Heart left ventricle (tissue), 16 donors: ENCODE data around the gene GARIN6. TPM values are rescaled to one million over a fixed set of nuclear protein-coding genes. Genes with fewer than 3 reads are reported as not detected.

Source experiments
- ATAC-seq, 4 donors: fragments of 200-7000 bp; cut with Tn5 transposase; one replicate each; pipeline ENCODE4 v1.9.1; 2020 to 2022; ENCODE audit warnings: moderate library complexity in 4 of 4, mild to moderate bottlenecking in 3 of 4, moderate number of reproducible peaks in 1 of 4
- DNase-seq, 5 donors: peaks; one replicate each; pipeline ENCODE4 v3.0.0-alpha.2; 2020
- H3K27ac ChIP-seq, 12 donors: fragments of 200-600 bp; sonication (generic) in 4 of 12; one replicate each; pipeline versions ENCODE4 v1.5.0 to v1.8.0; 2016 to 2022; ENCODE audit warnings: mild to moderate bottlenecking in 2 of 12
- H3K27me3 ChIP-seq, 9 donors: fragments of 200-600 bp; sonication (generic) in 2 of 9; one replicate each; pipeline versions ENCODE4 v1.5.1 to v1.8.0; 2016 to 2022; ENCODE audit warnings: mild to moderate bottlenecking in 3 of 9
- H3K36me3 ChIP-seq, 9 donors: fragments of 200-600 bp; sonication (generic) in 2 of 9; one replicate each; pipeline versions ENCODE4 v1.5.0 to v1.8.0; 2018 to 2022; ENCODE audit warnings: mild to moderate bottlenecking in 2 of 9
- H3K4me1 ChIP-seq, 12 donors: fragments of 200-600 bp; sonication (generic) in 4 of 12; one replicate each; pipeline versions ENCODE4 v1.5.0 to v1.8.0; 2016 to 2022; ENCODE audit warnings: mild to moderate bottlenecking in 3 of 12
- H3K4me3 ChIP-seq, 12 donors: fragments of 200-600 bp; sonication (generic) in 4 of 12; one replicate each; pipeline versions ENCODE4 v1.5.0 to v1.8.0; 2017 to 2022; ENCODE audit warnings: mild to moderate bottlenecking in 9 of 12, moderate library complexity in 4 of 12
- H3K9me3 ChIP-seq, 12 donors: fragments of 200-600 bp; sonication (generic) in 4 of 12; one replicate each; pipeline versions ENCODE4 v1.5.0 to v1.8.0; 2016 to 2022; ENCODE audit warnings: mild to moderate bottlenecking in 1 of 12
- POLR2A ChIP-seq, 2 donors: fragments of 450-650 bp; IDR thresholded peaks; one replicate each; pipeline ENCODE4 v1.6.1; 2017; ENCODE audit warnings: antibody characterized with exemption in 2 of 2, mild to moderate bottlenecking in 2 of 2, moderate library complexity in 2 of 2
- WGBS, 4 donors: extraction: QIAGEN DNeasy Blood & Tissue Kit in 2 of 4; methylation state at CpG; one replicate each; pipeline versions ENCODE4 v1.1.5 to v1.1.7; 2013 to 2018; 5-methylcytosine and 5-hydroxymethylcytosine counted together
- intact Hi-C, 10 donors: fragments of 100-400 bp; cut with DNase I; formaldehyde crosslinking; loops; one replicate each; pipeline versions ENCODE4 v1.11.1 to v1.14.2; 2022
- polyA plus RNA-seq, 2 donors: library from polyadenylated mRNA; stranded (reverse); fragments of 200-250 nt; gene quantifications; one replicate each; pipeline ENCODE4 v1.2.3, GENCODE V29; 2013
- total RNA-seq, 9 donors: library from RNA; depleted of rRNA in 2 of 9; stranded (reverse); fragments of >200 nt in 2 of 9; fragmentation: NEBNext Ultra II Directional in 3 of 9; extraction: Animal tissue kit (Norgen Biotek cat#: 25700) in 3 of 9; gene quantifications; one replicate each; pipeline versions ENCODE4 v1.1.0 to v1.2.4, GENCODE V29; 2016 to 2023
- TF ChIP-seq, protein P1 (sequence below), 12 donors: fragments of 200-600 bp; sonication (generic) in 4 of 12; IDR thresholded peaks; one replicate each; pipeline versions ENCODE4 v1.5.0 to v1.8.0; 2018 to 2022; ENCODE audit warnings: antibody characterized with exemption in 12 of 12, mild to moderate bottlenecking in 5 of 12
- donor health status: ischemic (EF 13 %, LVEDD 7.1; RV severe dilation, severe dysfunction).
- donor health status: healthy with polysubstance abuse.
- donor health status: DM: no; HTN: yes; CAD: no.
- donor health status: DM: no; HTN: no; CAD: no.
- donor health status: ischemic (EF 25% LVEDD 6.9; RV normal size, moderate dysfunction).
- donor health status: ischemic (EF 25% LVEDD 5.7; RV mildly dilated, moderate dysfunction).
- donor health status: healthy.
- donor health status: DM: yes; HTN: yes; CAD: no.
- donor health status: ischemic (EF 35%, LVEDD 5.7; RV mildly dilated, moderate dysfunction).
- donor health status: nonischemic (EF 11% LVEDD 7.7; RV severe dilation, severe dysfunction).
- donor health status: DM: yes; HTN: yes; CAD: no.
- donor health status: PGD.
- donor health status: ischemic (EF 29% LVEDD 5.4; RV normal size, mild dysfunction).
- donor health status: nonischemic (EF 23%, LVEDD 6.1; RV moderate dilation, normal function).

The GARIN6 gene
- total and polyA plus RNA-seq, 11 donors, result not detected

DNA sequence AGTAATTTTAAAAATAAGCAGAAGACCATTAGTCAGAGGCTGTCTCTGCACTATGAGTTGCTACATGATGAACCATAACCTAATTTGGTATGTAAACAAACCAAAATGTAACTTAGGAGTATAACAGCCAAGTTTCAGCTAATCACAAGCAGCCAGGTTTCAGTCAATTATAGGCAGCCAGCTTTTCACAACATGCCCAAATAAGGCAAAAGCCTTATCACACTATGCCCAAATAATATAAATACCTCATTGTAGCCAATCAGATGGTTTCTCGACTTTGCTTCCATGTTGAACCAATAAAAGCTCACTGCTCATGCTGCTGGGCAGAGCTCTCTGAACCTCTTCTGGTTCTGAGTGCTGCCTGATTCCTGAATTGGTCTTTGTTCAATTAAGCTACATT, 38.6 kb downstream of the GARIN6 start:
- no peaks in the 10 kb centered on the region for H3K27me3 ChIP-seq
- no peak overlapping the region for H3K27ac ChIP-seq
- no peaks in the 10 kb centered on the region for H3K36me3 ChIP-seq
- ATAC-seq (no peak), DNase-seq (no peak)
- WGBS, 4 donors, result 62 to 77% (median 72%) methylated on average over 1 of the region's 1 CpG
- H3K4me1 ChIP-seq, result no peaks in the 10 kb centered on the region
- peaks cover 0 to 45% (median 8%) of the 10 kb centered on the region in 12 donors for H3K9me3 ChIP-seq
- TF ChIP-seq, protein P1, sequence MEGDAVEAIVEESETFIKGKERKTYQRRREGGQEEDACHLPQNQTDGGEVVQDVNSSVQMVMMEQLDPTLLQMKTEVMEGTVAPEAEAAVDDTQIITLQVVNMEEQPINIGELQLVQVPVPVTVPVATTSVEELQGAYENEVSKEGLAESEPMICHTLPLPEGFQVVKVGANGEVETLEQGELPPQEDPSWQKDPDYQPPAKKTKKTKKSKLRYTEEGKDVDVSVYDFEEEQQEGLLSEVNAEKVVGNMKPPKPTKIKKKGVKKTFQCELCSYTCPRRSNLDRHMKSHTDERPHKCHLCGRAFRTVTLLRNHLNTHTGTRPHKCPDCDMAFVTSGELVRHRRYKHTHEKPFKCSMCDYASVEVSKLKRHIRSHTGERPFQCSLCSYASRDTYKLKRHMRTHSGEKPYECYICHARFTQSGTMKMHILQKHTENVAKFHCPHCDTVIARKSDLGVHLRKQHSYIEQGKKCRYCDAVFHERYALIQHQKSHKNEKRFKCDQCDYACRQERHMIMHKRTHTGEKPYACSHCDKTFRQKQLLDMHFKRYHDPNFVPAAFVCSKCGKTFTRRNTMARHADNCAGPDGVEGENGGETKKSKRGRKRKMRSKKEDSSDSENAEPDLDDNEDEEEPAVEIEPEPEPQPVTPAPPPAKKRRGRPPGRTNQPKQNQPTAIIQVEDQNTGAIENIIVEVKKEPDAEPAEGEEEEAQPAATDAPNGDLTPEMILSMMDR (IDR thresholded peaks at IDR 0.05), result no peak
- no peak for TF ChIP-seq POLR2A (IDR thresholded peaks at IDR 0.05)
- intact Hi-C loops, result no loop called here
- H3K4me3 ChIP-seq, result no peak overlapping the region

DNA sequence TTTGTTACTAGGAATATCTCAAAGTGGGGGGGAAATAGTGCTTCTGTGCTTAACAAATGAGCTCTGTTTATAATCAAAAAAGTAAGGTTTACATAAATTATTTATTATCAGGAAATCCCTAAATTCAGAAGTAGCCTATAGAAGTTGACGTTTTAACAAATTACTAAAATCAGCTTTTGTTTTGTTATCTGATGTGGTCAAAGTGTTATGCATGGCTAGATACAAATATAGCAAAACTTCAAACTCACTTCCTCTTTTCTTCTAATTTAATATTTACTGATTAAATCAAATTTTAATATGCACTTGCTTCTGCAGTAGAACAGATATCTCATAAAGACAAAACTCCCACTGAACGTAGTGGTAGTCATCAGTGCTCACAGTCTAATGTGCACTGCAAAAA, 47.5 kb downstream of the GARIN6 start:
- intact Hi-C loops, result no loop called here

More for the DNA sequence above, 47.5 kb downstream of the GARIN6 start:
- WGBS, 4 donors, result 45 to 61% (median 52%) methylated on average over 2 of the region's 2 CpGs
- H3K4me3 ChIP-seq, result no peak overlapping the region
- no peak for DNase-seq
- no peak for TF ChIP-seq POLR2A (IDR thresholded peaks at IDR 0.05)
- TF ChIP-seq, protein P1 (IDR thresholded peaks at IDR 0.05), result no peak
- peaks cover 0 to 11% (median 0%) of the 10 kb centered on the region in 12 donors for H3K9me3 ChIP-seq
- no peaks in the 10 kb centered on the region for H3K4me1 ChIP-seq
- H3K27me3 ChIP-seq, result no peaks in the 10 kb centered on the region
- no peak overlapping the region for H3K27ac ChIP-seq
- H3K36me3 ChIP-seq, result no peaks in the 10 kb centered on the region
- ATAC-seq, result no peak
